Renal cortical epithelial cell (primary cell): ENCODE results near the gene SLIT1. TPM values are rescaled to one million over a fixed set of nuclear protein-coding genes. Genes with fewer than 3 reads are reported as not detected.
"Not testable (repeated sequence)": the region's sequence is repeated elsewhere in the genome, so short reads cannot be mapped to it uniquely, and the experiment has no call there.

Experiments
- DNase-seq: peaks from one replicate; pipeline ENCODE4 v3.0.0-alpha.2; 2011; ENCODE audit warnings: low read depth
- total RNA-seq: library from RNA; depleted of rRNA; stranded (reverse); fragments of >200 nt; gene quantifications from 2 replicates; pipeline ENCODE4 v1.2.3, GENCODE V29; 2014

SLIT1 gene
- total RNA-seq, 1 donor from 2014 or later: under 0.01 TPM

- DNase-seq: not testable (repeated sequence)
These were observed 103.2 kb downstream of the SLIT1 start for GRCh38 chr10:97082575-97082974.

DNA sequence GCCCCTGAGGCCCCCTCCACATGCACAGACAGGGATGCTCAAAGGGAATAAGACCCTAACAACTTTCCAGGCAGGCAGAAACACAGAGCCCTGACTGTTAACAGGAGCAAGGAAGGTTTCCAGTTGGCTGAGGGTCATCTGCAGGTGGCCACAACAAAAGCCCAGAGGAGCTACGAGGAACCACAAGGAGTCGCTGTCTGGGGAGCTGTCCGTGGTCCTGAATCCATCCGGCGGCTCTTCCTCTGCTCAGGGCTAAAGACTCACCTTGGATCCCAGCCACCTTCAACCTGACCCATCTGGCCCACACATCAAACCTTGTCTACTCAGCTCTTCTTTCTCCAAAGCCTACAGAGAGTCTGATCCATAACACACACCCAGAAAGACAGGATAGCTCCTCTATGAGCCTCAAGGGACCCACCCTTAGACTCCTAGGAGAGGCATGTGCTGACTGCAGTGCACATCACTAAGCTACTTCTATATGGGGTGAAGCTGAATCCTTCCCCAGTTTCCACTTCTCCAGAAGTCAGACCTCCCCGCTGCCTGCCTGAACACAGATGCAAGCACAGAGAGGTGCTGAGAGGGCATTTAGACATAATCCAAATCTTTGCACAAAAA, 104.0 kb downstream of the SLIT1 start:
- DNase-seq: peak; percentile 29

DNA sequence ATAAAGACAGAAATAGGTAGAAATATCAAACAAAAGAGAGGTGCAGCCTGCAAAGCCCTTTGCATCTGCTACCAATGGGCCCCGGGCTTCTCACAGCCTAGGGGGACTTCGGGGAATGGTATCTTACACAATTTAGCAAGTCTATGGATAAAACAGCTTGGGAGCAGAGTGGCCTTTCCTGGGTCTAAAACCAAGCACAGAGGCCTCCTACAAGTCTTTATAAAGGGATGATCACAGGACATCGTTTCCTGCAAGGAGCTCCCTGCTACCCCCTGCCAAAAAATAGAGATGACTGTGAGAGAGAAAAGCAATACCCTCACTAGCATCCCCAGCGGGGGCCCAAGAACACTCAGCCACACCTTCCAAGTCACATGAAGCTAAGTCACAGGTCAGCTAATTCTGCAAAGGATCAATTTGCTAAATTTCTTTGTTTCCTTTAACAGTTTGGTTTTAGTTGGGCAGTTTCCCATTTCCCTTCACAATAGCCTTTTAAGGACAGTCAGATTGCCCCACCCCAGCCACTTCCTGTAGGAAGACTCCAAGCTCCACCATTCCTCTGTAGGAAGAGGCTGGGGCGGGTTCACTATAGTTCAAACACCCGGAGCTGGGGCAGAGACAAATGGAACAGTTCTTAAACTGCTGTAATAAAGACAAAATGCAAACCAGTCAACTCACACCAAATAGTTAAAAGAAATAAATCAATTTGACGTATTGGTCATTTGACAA, 105.5 kb downstream of the SLIT1 start:
- DNase-seq: no peak

GRCh38 chr10:97079448-97079847, 106.3 kb downstream of the SLIT1 start:
- no peak for DNase-seq

- no peak for DNase-seq
These were observed 106.8 kb downstream of the SLIT1 start for GRCh38 chr10:97078938-97079445.

GRCh38 chr10:97078261-97078937, 107.4 kb downstream of the SLIT1 start:
- no peak for DNase-seq

- DNase-seq: no peak
These were observed 109.0 kb downstream of the SLIT1 start for GRCh38 chr10:97076781-97077180.

- no peak for DNase-seq
These were observed 109.7 kb downstream of the SLIT1 start for GRCh38 chr10:97075961-97076525.

DNA sequence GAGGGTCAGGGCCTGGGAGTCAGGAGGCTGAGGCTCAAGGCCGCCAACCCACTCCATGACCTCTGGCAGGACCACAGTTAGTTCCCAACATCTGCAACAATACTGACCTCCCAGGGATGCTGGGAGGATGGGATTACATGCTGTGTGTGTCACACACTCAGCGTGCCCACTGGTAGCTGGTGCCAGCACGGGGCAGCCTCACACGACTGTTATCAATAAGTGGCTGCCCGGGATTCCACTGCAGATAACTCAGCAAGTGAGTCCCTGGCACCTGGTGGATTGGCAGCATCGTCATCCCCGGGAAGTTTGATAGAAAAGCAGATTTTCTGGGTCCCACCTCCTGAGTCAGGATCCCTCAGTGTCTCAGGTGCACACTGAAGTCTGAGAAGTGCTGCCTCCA, 110.3 kb downstream of the SLIT1 start:
- no peak for DNase-seq

- no peak for DNase-seq
These were observed 111.3 kb downstream of the SLIT1 start for GRCh38 chr10:97074256-97075145.

DNA sequence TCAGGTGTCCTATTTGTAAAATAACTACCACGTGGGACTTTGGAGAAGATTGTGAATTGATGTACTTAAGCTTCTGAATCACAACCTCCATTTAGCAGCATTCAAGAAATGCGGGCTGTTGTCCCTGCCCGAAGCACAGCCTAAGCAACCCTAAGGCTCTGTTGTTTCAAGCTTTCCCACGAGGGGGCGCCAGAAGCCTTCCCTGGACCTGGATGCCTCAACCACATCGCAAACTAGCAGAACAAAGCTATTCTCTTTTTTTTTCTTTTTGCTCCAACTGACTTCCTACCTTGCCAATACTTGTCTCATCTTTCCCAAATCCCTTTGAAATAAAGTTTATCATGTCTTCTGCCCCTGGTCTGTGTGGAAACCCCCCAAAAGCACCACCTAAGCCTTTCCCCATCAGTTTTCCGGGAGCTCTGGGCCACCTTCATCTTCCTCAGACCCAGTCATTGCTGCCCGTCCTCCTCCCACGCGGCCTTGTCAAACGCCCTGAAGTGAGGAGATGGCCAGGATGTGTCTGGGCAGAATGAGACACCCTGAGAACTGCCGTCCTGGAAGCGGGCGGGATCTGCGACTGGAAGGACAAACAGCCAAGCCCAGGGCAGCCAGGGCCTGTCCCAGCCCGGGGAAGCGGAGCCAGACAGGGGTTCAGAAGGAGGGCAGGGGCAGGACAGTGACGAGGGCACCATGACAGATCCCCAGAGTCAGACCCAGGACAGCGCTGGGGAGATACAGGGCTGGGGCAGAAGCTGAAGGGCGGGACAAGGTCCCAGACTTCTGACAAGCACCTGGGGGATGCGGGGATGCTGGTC, 112.7 kb downstream of the SLIT1 start:
- peak; percentile 50 for DNase-seq

DNA sequence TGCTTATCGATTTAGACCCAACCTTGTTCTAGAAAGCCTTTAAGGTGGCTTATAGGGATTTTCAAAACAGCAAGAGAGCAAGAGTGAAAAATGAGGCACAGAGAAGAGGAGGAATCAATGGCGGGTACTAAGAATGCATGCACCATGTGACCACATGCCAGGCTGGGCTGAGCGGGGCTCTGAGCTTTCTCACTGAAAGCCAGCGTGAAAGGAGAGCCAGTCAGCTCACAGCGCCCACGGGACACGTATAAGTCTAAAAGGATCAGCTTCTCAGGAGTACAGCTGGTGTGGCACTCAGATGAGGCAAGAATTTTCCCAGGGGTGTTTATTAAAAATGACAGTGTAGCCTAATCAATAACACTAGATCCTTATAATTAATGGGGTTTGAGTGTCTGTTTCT, 114.3 kb downstream of the SLIT1 start:
- no peak for DNase-seq

DNA sequence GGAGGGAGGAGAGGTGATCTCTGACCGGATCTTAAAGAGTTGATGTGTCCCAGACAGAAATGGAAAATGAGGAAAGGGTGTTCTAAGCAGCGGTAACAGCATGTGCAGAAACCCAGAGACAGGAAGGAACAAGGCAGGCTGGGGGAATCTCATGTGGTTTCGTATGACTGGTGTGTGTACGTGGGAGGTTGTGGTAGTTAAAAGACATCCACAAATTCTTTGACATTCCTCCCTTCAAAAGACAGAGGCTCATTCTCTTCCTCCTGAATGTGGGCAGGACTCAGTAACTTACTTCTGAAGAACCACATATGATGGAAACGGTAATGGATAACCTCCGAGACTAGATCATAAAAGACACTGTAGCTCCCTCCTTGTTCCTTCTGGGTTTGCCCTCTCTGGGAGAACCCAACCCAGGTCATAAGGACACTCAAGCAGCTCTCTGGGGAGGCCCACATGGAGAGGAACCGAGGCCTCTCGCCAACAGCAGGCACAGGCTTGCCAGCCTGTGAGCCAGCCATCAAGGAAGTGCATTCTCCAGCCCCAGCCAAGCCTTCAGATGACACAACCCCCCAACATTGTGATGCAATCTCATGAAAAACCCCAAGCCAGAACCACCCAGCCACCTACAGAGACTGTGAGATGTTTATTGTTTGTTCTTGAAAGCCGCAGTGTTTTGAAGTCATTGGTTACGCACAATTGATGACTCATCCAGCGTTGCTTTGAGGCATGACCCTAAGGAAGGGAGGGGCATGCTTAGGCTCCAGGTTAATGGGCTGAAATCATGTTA, 116.0 kb downstream of the SLIT1 start:
- peak; percentile 39 for DNase-seq

GRCh38 chr10:97069026-97069425, 116.7 kb downstream of the SLIT1 start:
- no peak for DNase-seq

DNA sequence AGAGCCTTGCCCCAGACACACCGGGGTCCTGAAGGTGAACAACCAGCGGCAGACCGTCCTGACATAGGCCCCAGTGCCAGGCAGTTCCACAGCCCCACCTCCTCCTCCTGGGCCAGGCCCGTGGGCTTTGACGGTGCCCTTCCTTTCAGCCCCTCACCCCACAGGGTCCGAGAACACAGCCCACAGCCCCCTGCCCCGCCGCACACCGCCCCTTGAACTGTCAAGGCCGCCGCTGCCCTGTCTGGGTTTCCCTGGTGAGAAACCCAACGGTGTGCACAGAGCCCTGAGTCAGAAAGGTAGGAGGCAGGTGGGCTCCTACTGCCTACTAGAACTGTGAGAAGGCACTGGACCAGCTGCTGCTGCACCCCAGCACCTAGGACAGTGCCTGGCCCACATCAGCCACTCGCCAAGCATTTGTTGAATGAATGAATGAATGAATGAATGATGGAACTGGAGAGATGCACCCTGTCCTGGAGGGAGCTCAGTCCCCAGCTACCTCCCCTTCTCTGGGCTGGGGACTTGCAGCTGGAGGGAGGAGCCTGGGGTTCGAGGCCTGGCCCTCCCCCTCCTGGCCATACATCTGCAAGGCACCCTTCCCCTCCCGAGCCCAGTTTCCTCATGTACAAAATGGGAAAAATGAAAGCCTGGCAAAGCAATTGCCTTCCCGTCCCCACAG, 117.9 kb downstream of the SLIT1 start:
- no peak for DNase-seq

- no peak for DNase-seq
These were observed 118.7 kb downstream of the SLIT1 start for GRCh38 chr10:97066877-97067555.

GRCh38 chr10:97065686-97066660, 119.8 kb downstream of the SLIT1 start:
- no peak for DNase-seq
